ENCODE results near the gene PRR23E. TPM values are rescaled to one million over a fixed set of nuclear protein-coding genes. Genes with fewer than 3 reads are reported as not detected.

PRR23E gene
- total RNA-seq, 2 donors from 2014 or later: not detected

DNA sequence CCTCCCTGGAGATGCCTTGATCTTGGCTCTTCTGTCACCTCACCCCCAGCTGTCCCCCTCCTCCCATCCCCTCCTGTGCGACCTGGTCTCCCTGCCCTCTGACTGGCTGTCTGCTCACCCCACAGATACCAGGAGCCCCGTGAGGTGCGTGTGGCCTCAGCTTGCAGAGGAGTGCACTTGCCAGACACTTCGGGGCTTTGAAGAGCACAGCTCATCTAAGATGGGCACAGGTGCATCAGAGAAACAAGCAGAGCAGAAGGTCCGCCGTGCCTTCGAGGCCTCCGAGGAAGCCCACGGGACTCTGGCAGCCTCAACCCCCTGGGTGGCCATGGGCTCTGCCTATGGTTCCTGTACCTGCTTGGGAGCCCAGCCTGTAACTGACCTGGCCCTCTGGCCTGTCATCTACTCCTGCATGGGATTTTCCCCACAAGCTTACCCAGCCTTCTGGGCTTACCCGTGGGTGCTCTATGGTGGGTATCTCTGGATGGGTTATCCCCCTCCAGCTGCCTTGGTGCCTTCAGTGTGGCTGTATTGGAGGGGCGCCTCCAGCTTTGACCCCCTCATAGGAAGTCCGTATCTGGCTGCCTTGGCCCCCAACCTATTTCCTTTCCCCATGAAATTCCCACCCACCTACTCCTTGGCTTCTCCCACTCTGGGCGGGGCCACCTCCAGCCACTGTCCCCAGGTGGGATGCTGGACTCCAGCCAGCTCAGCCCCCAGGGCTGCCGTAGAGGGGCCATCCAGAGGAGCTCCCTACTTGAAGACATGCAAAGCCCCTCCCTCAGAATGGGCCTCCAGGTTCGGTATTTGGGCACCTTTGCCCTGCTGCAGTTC lies 3.8 kb downstream of the PRR23E start:
- Histone ChIP-seq H3K27me3 (no peaks in the 10 kb centered on the region), H3K9me3 (no peaks in the 10 kb centered on the region), H3K27ac (no peak overlapping the region), H3K4me3 (no peak overlapping the region), H3K4me1 (no peaks in the 10 kb centered on the region), H3K36me3 (replicated peaks in 1 of 2; ENCODE audit: insufficient read depth in 1 of 2, low read depth in 2 of 2) (no peaks in the 10 kb centered on the region)
- no peak for TF ChIP-seq POLR2A (IDR thresholded peaks at IDR 0.05)
- TF ChIP-seq CTCF (IDR thresholded peaks at IDR 0.05): no peak
- DNase-seq: no peak
- 78 to 81% methylated on average over 14 to 15 of the region's 15 CpGs for WGBS, 2 donors
- no peak for ATAC-seq
- intact Hi-C loops (cut with DNase I): no loop called here

- intact Hi-C loops (cut with DNase I): no loop called here
- Histone ChIP-seq H3K4me1 (no peaks in the 10 kb centered on the region), H3K4me3 (no peak overlapping the region), H3K36me3 (replicated peaks in 1 of 2; ENCODE audit: insufficient read depth in 1 of 2, low read depth in 2 of 2) (no peaks in the 10 kb centered on the region), H3K27me3 (no peaks in the 10 kb centered on the region), H3K27ac (no peak overlapping the region), H3K9me3 (no peaks in the 10 kb centered on the region)
- 69 to 75% methylated on average over 14 of the region's 14 CpGs for WGBS, 2 donors
- TF ChIP-seq POLR2A (IDR thresholded peaks at IDR 0.05): no peak
- no peak for TF ChIP-seq CTCF (IDR thresholded peaks at IDR 0.05)
- ATAC-seq (no peak), DNase-seq (no peak)
Measured at GRCh38 chr3:127197300-127198189, 4.6 kb downstream of the PRR23E start.

GRCh38 chr3:127200086-127200691 lies 7.3 kb downstream of the PRR23E start:
- no peak for TF ChIP-seq POLR2A (IDR thresholded peaks at IDR 0.05)
- no peak for TF ChIP-seq CTCF (IDR thresholded peaks at IDR 0.05)
- Histone ChIP-seq H3K27me3 (no peaks in the 10 kb centered on the region), H3K36me3 (replicated peaks in 1 of 2; ENCODE audit: insufficient read depth in 1 of 2, low read depth in 2 of 2) (no peaks in the 10 kb centered on the region), H3K4me3 (no peak overlapping the region), H3K9me3 (no peaks in the 10 kb centered on the region), H3K4me1 (no peaks in the 10 kb centered on the region), H3K27ac (no peak overlapping the region)
- WGBS, 2 donors: 72 to 76% methylated on average over 6 of the region's 6 CpGs
- intact Hi-C loops (cut with DNase I): no loop called here
- DNase-seq (no peak), ATAC-seq (no peak)

- TF ChIP-seq POLR2A (IDR thresholded peaks at IDR 0.05) (no peak), CTCF (IDR thresholded peaks at IDR 0.05) (no peak)
- ATAC-seq (no peak), DNase-seq (no peak)
- 33 to 42% methylated on average over 1 of the region's 1 CpG for WGBS, 2 donors
- Histone ChIP-seq H3K27me3 (no peaks in the 10 kb centered on the region), H3K9me3 (no peaks in the 10 kb centered on the region), H3K4me1 (no peaks in the 10 kb centered on the region), H3K36me3 (replicated peaks in 1 of 2; ENCODE audit: insufficient read depth in 1 of 2, low read depth in 2 of 2) (no peaks in the 10 kb centered on the region), H3K27ac (no peak overlapping the region), H3K4me3 (no peak overlapping the region)
- intact Hi-C loops (cut with DNase I): no loop called here
Measured at GRCh38 chr3:127203024-127203423, 10.1 kb downstream of the PRR23E start.
